Sigmoid colon (tissue), 7 donors: Measurements from ENCODE around the gene ZFHX3. TPM values are rescaled to one million over a fixed set of nuclear protein-coding genes. Genes with fewer than 3 reads are reported as not detected.

ENCODE experiments used
- DNase-seq: peaks from one replicate; pipeline ENCODE4 v3.0.0-alpha.2; 2019
- H3K27ac ChIP-seq, 4 donors: fragments of 200-600 bp; sonication (generic); one replicate each; pipeline ENCODE4 v1.5.1; 2016 to 2019; ENCODE audit warnings: mild to moderate bottlenecking in 1 of 4
- H3K27me3 ChIP-seq, 3 donors: fragments of 200-600 bp; sonication (generic); one replicate each; pipeline ENCODE4 v1.5.1; 2019; ENCODE audit warnings: mild to moderate bottlenecking in 1 of 3
- H3K36me3 ChIP-seq, 4 donors: fragments of 200-600 bp; sonication (generic); one replicate each; pipeline ENCODE4 v1.5.1; 2016 to 2019
- H3K4me1 ChIP-seq, 4 donors: fragments of 200-600 bp; sonication (generic); one replicate each; pipeline ENCODE4 v1.5.1; 2017 to 2019
- H3K4me3 ChIP-seq, 4 donors: fragments of 200-600 bp; sonication (generic); one replicate each; pipeline ENCODE4 v1.5.1; 2017 to 2019; ENCODE audit warnings: mild to moderate bottlenecking in 2 of 4, moderate library complexity in 1 of 4
- H3K9me3 ChIP-seq, 4 donors: fragments of 200-600 bp in 3 of 4; sonication (generic) in 3 of 4; one replicate each; pipeline versions ENCODE4 v1.5.1 to v1.6.1; 2013 to 2019
- CTCF ChIP-seq, 4 experiments: fragments of 450-650 bp in 3 of 4; fragments of 200-600 bp in 1 of 4; IDR thresholded peaks; one replicate each; pipeline ENCODE4 v1.5.1; 2016 to 2019; ENCODE audit warnings: antibody characterized with exemption in 4 of 4, mild to moderate bottlenecking in 3 of 4, moderate library complexity in 2 of 4
- EP300 ChIP-seq, 4 donors: sonication (generic); formaldehyde crosslinking; IDR thresholded peaks; one replicate each; pipeline ENCODE4 v1.6.1; 2017; ENCODE audit warnings: antibody characterized with exemption in 4 of 4
- POLR2A ChIP-seq, 2 donors: fragments of 450-650 bp; IDR thresholded peaks; one replicate each; pipeline ENCODE4 v1.6.1; 2016; ENCODE audit warnings: antibody characterized with exemption in 2 of 2, mild to moderate bottlenecking in 2 of 2, moderate library complexity in 2 of 2
- POLR2AphosphoS5 ChIP-seq, 4 donors: sonication (generic); formaldehyde crosslinking; IDR thresholded peaks; one replicate each; pipeline ENCODE4 v1.6.1; 2017; ENCODE audit warnings: antibody characterized with exemption in 4 of 4
- WGBS, 2 donors: extraction: QIAGEN DNeasy Blood & Tissue Kit; methylation state at CpG; one replicate each; pipeline ENCODE4 v1.1.7; 2013; 5-methylcytosine and 5-hydroxymethylcytosine counted together
- intact Hi-C: fragments of 100-400 bp; cut with DNase I; formaldehyde crosslinking; loops from one replicate; pipeline ENCODE4 v1.15.1; 2023
- polyA plus RNA-seq, 3 donors: library from polyadenylated mRNA; stranded (reverse); fragments of 200-250 nt; gene quantifications; one replicate each; pipeline ENCODE4 v1.2.3, GENCODE V29; 2013
- total RNA-seq, 4 donors: library from RNA; depleted of rRNA; stranded (reverse); fragments of >200 nt; gene quantifications; one replicate each; pipeline ENCODE4 v1.1.0, GENCODE V29; 2016
- donor health status: healthy with polysubstance abuse.
- donor health status: Bipolar disorder and iron deficiency.
- donor health status: healthy.

ZFHX3 gene
- total and polyA plus RNA-seq, 7 donors, result 0.69 to 38.8 (median 17.8) TPM

GRCh38 chr16:72838951-72839350 lies 209.0 kb downstream of the ZFHX3 start:
- no peak overlapping the region for H3K27ac ChIP-seq
- no peaks in the 10 kb centered on the region for H3K9me3 ChIP-seq
- H3K27me3 ChIP-seq, result no peaks in the 10 kb centered on the region
- 95 to 97% methylated on average over 13 of the region's 13 CpGs for WGBS, 2 donors
- H3K4me3 ChIP-seq, result no peak overlapping the region
- intact Hi-C loops, result loop anchor here (10.0 kb wide), 1 partner anchor 174 kb away; no protein-coding TSS in a partner anchor
- no peak for TF ChIP-seq POLR2A (IDR thresholded peaks at IDR 0.05)
- TF ChIP-seq EP300 (IDR thresholded peaks at IDR 0.05), result no peak
- no peak for TF ChIP-seq POLR2AphosphoS5 (IDR thresholded peaks at IDR 0.05)
- no peak for TF ChIP-seq CTCF (IDR thresholded peaks at IDR 0.05)
- H3K4me1 ChIP-seq, result peaks cover 0 to 32% (median 11%) of the 10 kb centered on the region in 4 donors
- no peak for DNase-seq
- H3K36me3 ChIP-seq, result no peaks in the 10 kb centered on the region

- WGBS, 2 donors, result 94 to 95% methylated on average over 11 of the region's 11 CpGs
- H3K27ac ChIP-seq, result no peak overlapping the region
- no peaks in the 10 kb centered on the region for H3K9me3 ChIP-seq
Observed at GRCh38 chr16:72838586-72838910, 209.4 kb downstream of the ZFHX3 start.

GRCh38 chr16:72837846-72838585 lies 209.9 kb downstream of the ZFHX3 start:
- Histone ChIP-seq H3K27ac (no peak overlapping the region), H3K36me3 (no peaks in the 10 kb centered on the region), H3K4me1 (peaks cover 0 to 38% (median 15%) of the 10 kb centered on the region in 4 donors), H3K9me3 (no peaks in the 10 kb centered on the region), H3K4me3 (no peak overlapping the region), H3K27me3 (no peaks in the 10 kb centered on the region)
- TF ChIP-seq POLR2A (IDR thresholded peaks at IDR 0.05) (no peak), POLR2AphosphoS5 (IDR thresholded peaks at IDR 0.05) (no peak), CTCF (IDR thresholded peaks at IDR 0.05) (no peak), EP300 (IDR thresholded peaks at IDR 0.05) (no peak)
- DNase-seq, result no peak
- intact Hi-C loops, result loop anchor here (10.0 kb wide), 1 partner anchor 173 kb away; no protein-coding TSS in a partner anchor
- WGBS, 2 donors, result 82 to 93% methylated on average over 9 of the region's 9 CpGs

More at GRCh38 chr16:72838586-72838910, 209.4 kb downstream of the ZFHX3 start:
- TF ChIP-seq EP300 (IDR thresholded peaks at IDR 0.05), result no peak
- no peak for TF ChIP-seq POLR2AphosphoS5 (IDR thresholded peaks at IDR 0.05)
- TF ChIP-seq CTCF (IDR thresholded peaks at IDR 0.05), result no peak
- TF ChIP-seq POLR2A (IDR thresholded peaks at IDR 0.05), result no peak
- intact Hi-C loops, result loop anchor here (10.0 kb wide), 1 partner anchor 174 kb away; no protein-coding TSS in a partner anchor
- Histone ChIP-seq H3K4me1 (peaks cover 0 to 32% (median 12%) of the 10 kb centered on the region in 4 donors), H3K36me3 (no peaks in the 10 kb centered on the region), H3K4me3 (no peak overlapping the region), H3K27me3 (no peaks in the 10 kb centered on the region)
- no peak for DNase-seq

- DNase-seq, result no peak
- WGBS, 2 donors, result 96% methylated on average over 8 of the region's 8 CpGs
- Histone ChIP-seq H3K27me3 (no peaks in the 10 kb centered on the region), H3K4me3 (no peak overlapping the region), H3K27ac (no peak overlapping the region), H3K36me3 (no peaks in the 10 kb centered on the region), H3K4me1 (peaks cover 0 to 45% (median 20%) of the 10 kb centered on the region in 4 donors), H3K9me3 (no peaks in the 10 kb centered on the region)
- TF ChIP-seq CTCF (IDR thresholded peaks at IDR 0.05) (no peak), POLR2A (IDR thresholded peaks at IDR 0.05) (no peak), POLR2AphosphoS5 (IDR thresholded peaks at IDR 0.05) (no peak), EP300 (IDR thresholded peaks at IDR 0.05) (no peak)
- intact Hi-C loops, result loop anchor here (10.0 kb wide), 1 partner anchor 172 kb away; no protein-coding TSS in a partner anchor
Observed at GRCh38 chr16:72836985-72837384, 210.9 kb downstream of the ZFHX3 start.
